ENCODE measurements around the gene STAP2.
"Not testable (repeated sequence)": the region's sequence is repeated elsewhere in the genome, so short reads cannot be mapped to it uniquely, and the experiment has no call there.

STAP2 gene

DNA sequence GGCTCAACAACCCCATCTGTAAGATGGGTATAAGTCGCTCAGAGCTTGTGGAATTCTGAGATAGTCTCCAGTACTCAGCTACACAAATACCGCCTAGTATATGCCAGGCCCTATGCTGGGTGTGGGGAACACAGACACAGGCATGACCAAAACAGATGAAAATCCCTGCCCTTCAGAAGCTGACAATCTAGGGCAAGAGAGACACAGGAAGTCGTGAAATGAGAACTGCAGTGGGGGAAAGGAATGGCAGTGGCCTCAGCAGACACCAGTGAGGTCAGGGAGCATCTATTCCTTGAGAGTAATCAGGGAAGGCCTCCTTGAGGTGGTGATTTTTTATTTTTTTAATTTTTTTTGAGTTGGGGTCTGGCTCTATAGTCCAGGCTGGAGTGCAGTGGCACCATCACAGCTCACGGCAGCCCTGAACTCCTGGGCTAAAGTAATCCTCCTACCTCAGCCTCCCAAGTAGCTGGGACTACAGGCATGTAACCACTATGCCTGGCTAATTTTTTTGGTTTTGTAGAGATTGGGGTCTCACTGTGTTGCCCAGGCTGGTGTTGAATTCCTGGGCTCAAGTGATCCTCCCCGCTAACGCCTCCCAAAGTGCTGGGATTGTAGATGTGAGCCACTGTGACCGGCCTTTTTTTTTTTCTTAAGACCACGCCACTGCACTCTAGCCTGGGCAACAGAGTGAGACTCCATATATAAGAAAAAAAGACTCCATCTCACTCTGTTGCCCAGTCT lies 39.6 kb downstream of the STAP2 start:
- no peak for DNase-seq (ENCODE audit: low read depth, low spot score)

DNA sequence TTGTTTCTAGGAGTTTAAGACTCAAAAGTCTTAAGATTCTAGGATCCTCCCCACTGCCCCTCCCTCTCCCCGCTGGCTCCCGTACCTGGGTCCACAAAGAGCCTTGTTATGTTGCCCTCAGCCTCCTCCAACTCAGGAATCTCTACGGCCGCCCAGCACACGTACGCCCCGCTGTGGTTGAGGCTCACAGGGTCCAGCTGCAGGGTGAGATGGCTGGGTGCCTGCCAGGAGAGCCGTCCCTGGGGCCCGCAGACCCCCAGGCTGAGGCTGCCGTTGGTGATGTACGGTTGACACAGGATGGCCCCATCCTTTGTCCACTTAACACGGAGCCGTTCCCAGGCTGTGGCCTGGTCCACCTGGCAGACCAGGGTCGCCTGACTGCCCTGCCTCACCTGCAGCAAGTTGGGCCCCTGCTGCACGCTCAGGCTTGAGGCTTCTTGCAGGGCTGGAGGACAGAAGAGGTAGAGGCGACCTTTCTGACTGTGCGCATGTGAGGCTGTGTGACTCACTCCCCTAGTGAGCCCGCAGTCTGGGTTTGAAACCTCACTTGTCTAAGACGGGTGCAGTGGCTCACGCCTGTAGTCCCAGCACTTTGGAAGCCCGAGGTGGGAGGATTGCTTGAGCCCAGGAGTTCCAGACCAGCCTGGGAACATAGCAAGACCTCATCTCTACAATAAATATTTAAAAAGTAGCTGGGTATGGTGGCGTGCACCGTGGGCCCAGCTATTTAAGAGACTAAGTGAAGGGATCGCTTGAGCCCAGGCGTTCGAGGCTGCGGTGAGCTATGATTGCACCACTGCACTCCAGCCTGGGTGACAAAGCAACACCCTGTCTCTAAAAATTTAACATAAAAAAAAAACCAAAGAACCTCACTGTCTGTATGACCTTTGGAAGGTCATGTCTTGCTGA lies 40.5 kb downstream of the STAP2 start:
- no peak for DNase-seq (ENCODE audit: low read depth, low spot score)

- no peak for DNase-seq (ENCODE audit: low read depth, low spot score)
These were observed 42.5 kb downstream of the STAP2 start for GRCh38 chr19:4295972-4296771.

DNA sequence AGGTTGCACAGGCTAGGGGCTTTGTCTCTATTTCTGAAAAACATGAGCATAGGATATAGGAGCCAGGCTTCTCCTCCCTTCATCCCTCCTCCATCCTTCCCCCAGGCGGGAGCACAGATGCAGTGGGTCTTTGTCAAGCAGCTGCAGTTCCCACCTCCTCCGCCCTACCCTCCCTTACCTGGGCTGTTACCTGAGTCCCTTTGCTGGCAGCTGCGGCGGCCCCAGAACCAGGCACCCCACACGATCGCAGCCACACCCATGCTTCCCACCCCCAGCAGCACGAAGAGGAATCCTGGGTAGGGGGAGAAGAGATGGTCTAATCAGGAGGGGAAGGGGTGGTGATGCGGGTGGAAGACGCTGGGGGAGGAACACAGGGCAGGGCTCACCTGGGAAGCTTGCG lies 44.2 kb downstream of the STAP2 start:
- no peak for DNase-seq (ENCODE audit: low read depth, low spot score)

- no peak for DNase-seq (ENCODE audit: low read depth, low spot score)
These were observed 46.1 kb downstream of the STAP2 start for GRCh38 chr19:4292515-4292914.

- no peak for DNase-seq (ENCODE audit: low read depth, low spot score)
These were observed 47.4 kb downstream of the STAP2 start for GRCh38 chr19:4291184-4291732.

- no peak for DNase-seq (ENCODE audit: low read depth, low spot score)
These were observed 50.4 kb downstream of the STAP2 start for GRCh38 chr19:4288091-4288777.

DNA sequence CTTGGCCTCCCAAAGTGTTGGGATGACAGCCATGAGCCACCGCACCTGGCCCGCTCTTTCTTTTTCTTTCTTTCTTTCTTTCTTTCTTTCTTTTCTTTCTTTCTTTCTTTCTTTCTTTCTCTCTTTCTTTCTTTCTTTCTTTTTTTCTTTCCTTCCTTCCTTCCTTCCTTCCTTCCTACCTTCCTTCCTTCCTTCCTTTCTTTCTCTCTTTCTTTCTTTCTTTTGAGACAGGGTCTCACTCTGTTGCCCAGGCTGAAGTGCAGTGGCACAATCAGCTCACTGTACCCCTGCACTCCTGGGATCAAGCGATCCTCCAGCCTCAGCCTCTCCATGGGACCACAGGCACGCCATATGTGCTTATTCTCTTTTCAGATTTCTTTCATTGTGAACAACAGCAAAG lies 52.5 kb downstream of the STAP2 start:
- DNase-seq (ENCODE audit: low read depth, low spot score): not testable (repeated sequence)

- DNase-seq (ENCODE audit: low read depth, low spot score): no peak
These were observed 53.7 kb downstream of the STAP2 start for GRCh38 chr19:4284974-4285373.

DNA sequence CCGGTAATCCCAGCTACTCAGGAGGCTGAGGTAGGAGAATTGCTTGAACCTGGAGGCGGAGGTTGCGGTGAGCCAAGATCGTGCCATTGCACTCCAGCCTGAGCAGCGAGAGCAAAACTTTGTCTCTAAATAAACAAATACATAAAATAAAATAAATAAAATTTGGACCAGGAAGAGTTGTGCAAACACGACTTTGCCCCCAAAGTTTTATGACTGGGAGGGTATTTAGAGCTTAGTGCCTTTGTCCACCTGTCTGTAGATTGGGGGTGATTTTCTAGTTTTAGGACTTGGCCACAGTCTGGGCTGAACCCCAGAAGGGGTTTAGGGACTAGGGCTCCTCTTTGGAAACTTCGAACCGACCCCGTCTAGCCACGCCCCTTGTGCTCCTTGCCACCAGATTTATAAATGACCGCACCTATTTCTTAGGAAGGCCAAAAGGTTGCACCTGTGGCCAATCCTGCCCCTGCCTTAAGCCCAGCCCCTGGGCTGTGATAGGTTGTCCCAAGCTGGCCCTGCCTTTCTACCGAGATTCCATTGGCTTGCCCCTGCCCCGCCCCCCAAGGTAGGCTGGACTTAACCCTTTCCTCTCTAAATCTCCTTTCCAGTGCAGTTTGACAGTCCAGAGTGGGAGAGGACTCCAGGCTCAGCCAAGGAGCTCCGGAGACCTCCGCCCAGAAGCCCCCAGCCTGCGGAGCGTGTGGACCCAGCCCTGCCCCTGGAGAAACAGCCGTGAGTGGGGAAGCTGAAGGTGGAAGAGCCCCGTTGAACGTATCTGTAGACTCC lies 54.3 kb downstream of the STAP2 start:
- no peak for DNase-seq (ENCODE audit: low read depth, low spot score)

DNA sequence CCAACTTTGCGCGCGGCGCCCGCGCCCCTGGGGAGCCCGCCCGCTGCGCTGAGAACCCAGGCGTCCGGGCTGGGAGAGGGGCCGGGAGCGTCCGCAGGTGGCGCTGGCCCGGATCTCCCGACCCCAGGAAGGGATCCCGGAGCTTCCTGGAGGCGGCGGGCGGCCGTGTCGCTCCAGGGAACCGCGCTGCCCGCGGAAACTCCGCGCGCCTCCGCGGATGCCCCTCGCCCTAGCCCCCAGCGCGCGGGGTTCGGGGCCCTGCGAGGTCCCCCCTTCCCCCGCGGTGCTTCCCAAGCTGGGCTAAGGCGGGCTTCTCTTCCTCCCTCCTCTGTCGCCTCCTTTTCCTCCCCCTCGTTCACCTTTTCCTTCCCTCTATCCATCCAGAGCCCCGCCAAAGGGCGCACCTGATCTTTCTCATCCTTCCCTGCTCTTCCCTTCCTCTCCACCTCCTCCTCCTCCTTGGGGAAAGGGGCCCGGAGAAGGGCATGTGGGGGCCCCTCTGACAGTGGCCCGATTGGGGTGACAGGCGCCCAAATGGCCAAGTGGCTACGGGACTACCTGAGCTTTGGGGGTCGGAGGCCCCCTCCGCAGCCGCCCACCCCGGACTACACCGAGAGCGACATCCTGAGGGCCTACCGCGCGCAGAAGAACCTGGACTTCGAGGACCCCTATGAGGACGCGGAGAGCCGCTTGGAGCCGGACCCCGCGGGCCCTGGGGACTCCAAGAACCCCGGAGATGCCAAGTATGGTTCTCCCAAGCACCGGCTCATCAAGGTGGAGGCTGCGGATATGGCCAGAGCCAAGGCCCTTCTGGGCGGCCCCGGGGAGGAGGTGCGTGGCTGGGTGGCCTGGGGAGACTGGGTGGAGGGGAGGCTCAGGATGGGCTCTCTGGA lies 58.9 kb downstream of the STAP2 start:
- no peak for DNase-seq (ENCODE audit: low read depth, low spot score)

DNA sequence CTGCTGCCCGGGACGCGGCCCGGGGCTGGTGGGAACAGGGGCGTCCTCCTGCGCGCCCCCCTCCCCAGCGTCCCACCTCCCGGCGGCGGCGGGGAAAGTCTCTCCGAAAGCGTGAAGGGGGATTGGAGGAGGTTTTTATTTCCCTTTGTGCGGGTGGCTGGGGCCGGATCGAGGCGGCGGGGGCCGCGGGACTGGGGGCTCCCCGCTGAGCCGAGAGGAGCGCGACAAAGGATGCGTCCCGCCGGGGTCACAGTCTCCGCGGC lies 59.4 kb downstream of the STAP2 start:
- no peak for DNase-seq (ENCODE audit: low read depth, low spot score)

DNA sequence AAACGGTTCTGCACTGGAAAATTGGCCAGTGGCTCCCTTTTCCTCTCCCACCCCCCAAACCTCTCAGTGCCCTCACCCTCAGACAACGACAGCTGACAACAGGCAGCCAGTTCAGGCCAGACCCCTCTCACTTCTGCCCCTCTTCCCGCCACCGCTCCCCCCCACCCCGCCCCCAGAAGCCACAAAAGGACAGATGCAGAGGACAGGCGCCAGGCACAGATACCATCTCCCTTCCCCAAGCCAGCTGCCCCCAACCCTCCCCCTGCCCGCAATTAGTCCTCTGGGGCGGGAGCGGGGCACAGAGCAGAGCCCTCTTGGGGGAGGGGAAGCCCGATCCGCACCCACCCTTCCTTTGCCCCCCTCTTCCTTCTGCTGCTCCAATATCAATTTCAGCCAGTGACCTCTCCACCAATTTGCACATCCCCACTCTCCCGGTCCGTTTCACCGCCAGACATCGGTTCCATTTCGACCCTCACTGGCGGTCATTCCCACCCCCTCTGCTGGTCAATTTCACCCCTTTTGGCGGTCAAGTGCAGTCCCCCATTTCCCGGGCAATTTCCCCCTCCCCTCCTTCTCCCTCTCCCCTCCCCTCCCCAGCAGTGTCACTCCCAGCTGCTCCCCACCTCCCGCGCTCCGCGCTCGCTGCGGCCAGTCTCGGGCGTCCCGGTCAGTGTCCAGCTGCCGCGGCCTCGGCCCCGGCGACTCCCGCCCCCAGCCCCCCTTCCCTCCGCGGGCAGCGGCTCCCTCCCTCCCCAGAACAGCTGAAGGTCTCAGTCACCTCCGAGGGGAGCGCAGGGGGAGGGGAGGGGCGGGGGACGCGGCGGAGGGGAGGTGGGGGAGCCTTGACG lies 60.0 kb downstream of the STAP2 start, which contains the start of gene SHD:
SHD (plus strand) TSS at position 848 of the 848 bp plus-strand sequence. CDS start 798 bp downstream, outside the sequence.
- DNase-seq (ENCODE audit: low read depth, low spot score): no peak

DNA sequence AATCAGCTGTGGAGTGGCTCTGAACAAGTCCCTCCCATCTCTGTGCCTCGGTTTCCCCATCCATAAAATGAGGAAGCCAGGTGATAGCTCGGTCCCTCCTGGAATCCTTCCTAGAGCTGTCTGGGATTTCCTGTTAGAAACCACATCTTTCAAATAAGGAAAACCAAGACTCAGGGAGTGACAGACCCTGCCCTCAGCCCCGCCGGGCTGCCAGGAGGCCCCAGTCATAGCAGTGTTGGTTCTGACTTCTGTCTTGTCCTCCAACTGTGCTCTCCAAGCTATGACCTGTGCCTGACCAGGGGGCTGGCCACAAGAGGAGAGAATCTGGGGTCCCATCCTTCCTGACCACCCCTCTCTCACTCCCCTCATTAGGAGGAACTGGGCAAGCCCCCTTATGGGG lies 60.6 kb downstream of the STAP2 start:
- no peak for DNase-seq (ENCODE audit: low read depth, low spot score)

DNA sequence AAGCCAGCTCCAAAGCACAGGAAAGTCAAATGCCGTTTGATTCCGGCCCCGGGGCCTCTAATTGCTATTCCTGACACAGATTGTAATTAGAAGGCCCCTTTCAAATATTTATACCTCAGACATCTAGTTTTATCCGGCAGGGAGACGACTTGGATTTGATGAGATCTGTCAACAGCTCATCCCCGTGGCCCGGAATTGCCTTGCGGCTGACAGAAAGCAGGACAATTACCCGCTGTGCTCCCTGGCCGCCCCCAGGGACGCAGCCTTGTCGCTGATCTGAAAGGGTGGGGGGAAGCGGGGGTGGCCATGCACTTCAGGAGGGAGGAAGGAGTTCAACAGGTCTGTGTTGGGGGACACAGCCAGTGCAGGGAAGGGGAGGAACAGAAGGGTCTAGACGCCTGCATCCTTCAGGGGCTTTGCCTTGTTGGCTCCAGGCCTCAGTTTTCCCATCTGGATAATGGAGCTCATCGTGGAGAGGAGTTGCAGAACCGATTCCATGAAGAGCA lies 61.4 kb downstream of the STAP2 start:
- no peak for DNase-seq (ENCODE audit: low read depth, low spot score)

DNA sequence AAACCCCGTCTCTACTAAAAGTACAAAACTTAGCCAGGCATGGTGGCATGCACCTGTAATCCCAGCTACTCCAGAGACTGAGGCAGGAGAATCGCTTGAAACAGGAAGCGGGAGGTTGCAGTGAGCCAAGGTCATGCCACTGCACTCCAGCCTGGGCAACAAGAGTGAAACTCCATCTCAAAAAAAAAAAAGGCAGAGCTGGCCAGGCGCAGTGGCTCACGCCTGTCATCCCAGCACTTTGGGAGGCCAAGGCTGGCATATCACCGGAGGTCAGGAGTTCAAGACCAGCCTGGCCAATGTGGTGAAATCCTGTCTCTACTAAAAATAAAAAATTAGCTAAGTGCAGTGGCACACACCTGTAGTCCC lies 64.3 kb downstream of the STAP2 start:
- not testable (repeated sequence) for DNase-seq (ENCODE audit: low read depth, low spot score)

All from smooth muscle cell of the brain vasculature (primary cell).